Tracheal epithelial cell (primary cell): ENCODE data around the gene GNPNAT1. TPM values are rescaled to one million over a fixed set of nuclear protein-coding genes. Genes with fewer than 3 reads are reported as not detected.

Experiments
- total RNA-seq: library from RNA; depleted of rRNA; stranded (reverse); fragments of >200 nt; gene quantifications from 2 replicates; pipeline ENCODE4 v1.2.1, GENCODE V29; 2014

Gene GNPNAT1
- total RNA-seq, result 34.2 and 58.2 TPM in 2 replicates

DNA sequence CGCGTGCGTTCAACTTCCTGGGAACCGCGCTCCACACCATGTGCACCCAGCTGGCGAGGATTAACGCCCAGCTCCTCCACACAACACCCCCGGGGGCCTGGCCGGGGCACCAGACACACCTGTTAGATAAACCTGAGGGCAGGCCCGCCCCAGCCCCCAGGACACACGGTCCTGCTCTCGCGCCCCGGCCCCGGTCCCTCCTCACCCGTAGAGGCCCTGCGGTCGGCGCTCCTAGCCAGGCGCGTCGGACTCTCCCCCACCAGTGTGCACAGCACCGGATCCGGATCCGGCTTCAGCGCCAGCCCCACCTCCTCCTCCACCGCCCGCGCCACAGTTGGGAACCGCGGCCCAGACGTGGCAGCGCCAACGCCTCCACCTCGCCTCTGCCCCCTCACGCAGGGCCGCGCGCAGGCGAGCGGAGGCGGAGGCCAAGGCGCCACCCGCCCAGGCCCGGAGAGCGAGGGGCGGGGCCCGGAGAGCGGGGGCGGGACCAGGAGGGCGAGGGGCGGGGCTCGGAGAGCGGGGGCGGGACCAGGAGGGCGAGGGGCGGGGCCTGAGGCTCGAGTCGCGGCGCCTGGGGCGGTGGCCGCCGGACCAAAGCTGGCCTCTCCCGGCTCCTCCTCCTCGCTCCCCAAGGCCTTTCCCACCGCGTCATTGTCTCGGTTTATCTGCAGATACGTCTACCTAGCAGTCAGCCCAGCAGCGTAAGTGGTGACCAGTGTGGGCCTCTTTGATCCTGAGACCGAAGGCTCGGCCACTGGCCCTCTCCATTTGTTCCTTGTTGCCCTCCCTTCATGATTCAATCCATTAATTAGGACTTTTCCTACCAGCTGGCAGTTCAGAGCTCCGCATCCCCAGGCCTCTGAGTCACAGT is at the start of gene GNPNAT1:
Gene GNPNAT1 (minus strand): TSS at position 385 of the 874 bp plus-strand sequence. CDS start 6,957 bp downstream, outside the sequence.

DNA sequence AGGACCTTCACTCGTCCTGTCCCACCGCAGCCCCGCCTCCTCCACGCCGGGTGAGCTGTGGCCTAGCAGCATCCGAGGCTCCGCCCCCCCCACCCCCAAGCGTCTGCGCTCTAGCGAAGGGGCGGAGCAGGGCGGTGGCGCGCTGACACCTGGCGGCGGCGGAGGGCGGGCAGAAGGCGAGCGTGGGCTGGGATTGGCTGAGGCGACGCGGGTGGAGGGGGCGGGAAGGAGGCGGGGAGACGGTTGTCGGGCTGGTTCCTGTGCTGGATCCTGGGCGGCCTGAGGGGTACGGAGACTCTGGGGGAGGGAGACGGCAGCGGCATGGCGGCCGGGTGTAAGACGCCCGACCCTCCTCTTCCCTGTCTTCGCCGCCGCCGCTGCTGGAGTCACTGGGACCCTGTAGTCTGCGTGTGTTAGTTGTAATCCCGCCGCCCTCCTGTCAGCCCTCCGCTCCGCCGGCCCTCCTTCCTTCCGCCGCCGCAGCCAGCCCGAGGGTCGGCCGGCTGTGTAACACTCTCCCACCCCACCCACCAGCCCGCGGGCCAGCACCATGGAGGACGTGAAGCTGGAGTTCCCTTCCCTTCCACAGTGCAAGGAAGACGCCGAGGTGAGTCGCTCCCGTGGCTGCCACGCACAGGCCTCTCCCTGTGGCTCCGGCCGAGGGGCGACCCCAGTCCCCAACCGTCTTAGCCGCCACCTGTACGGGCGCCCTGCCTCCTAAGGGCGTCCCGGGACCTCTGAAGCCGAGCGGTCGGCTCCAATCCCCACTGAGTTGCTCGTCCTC is 61.3 kb downstream of the GNPNAT1 start, which contains the start of gene STYX:
Gene STYX (plus strand): TSS at position 242 of the 784 bp plus-strand sequence. CDS start 309 bp downstream, at position 551.

Other genes starting within 250 kb of the GNPNAT1 start
- gene TXNDC16, start 239.1 kb downstream of the GNPNAT1 start, total RNA-seq, result 1.7 and 2.3 TPM in 2 replicates
- gene GPR137C, start 238.8 kb downstream of the GNPNAT1 start, total RNA-seq, result under 0.01 TPM in 1 of 2 replicates, not detected in the other
- gene ERO1A, start 96.0 kb downstream of the GNPNAT1 start, total RNA-seq, result 258 and 454 TPM in 2 replicates
- 88.5 and 113 TPM in 2 replicates for gene PSMC6, start 84.4 kb downstream of the GNPNAT1 start, total RNA-seq
- 14.9 and 15.1 TPM in 2 replicates for gene STYX, start 61.4 kb downstream of the GNPNAT1 start, total RNA-seq
- 17.1 and 39.3 TPM in 2 replicates for gene FERMT2, start 159.4 kb upstream of the GNPNAT1 start, total RNA-seq